ENCODE data around the gene NUDT16L1. TPM values are rescaled to one million over a fixed set of nuclear protein-coding genes. Genes with fewer than 3 reads are reported as not detected.

Gene NUDT16L1
- total RNA-seq, 1 donor from 2014 or later = 36.1 TPM

- no peak overlapping the region for H3K4me3 Mint-ChIP-seq
Observed at GRCh38 chr16:4744555-4745273, 51.4 kb downstream of the NUDT16L1 start.

DNA sequence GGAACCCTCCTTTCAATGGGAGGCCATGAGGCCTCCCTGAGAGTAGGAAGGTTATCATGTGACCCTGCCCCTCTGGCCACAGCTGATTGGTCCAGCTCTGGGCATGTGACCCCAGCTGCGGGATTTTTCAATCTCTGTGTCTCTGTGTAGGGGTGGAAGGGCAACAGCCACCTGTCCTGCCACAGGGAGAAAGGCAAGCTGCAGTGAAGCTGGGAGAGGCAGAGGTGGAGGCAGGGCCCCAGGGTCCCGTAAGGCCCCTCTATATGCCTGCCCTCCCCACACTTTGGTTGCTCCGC is 51.9 kb downstream of the NUDT16L1 start:
- Mint-ChIP-seq H3K4me1 (peaks cover 15% of the 10 kb centered on the region), H3K9me3 (no peaks in the 10 kb centered on the region), H3K4me3 (no peak overlapping the region), H3K36me3 (ENCODE audit: low read depth) (no peaks in the 10 kb centered on the region), H3K27me3 (no peaks in the 10 kb centered on the region), H3K27ac (no peak overlapping the region)
- intact Hi-C loops (cut with micrococcal nuclease) = no loop called here
- no peak for DNase-seq

More at GRCh38 chr16:4744555-4745273, 51.4 kb downstream of the NUDT16L1 start:
- Mint-ChIP-seq H3K27me3 (no peaks in the 10 kb centered on the region), H3K27ac (no peak overlapping the region), H3K4me1 (peaks cover 15% of the 10 kb centered on the region), H3K36me3 (ENCODE audit: low read depth) (no peaks in the 10 kb centered on the region), H3K9me3 (no peaks in the 10 kb centered on the region)
- intact Hi-C loops (cut with micrococcal nuclease) = no loop called here
- DNase-seq = no peak

Other genes starting within 250 kb of the NUDT16L1 start
- gene NMRAL1, start 218.9 kb upstream of the NUDT16L1 start, total RNA-seq = 32.2 and 34.5 TPM in 2 replicates
- gene HMOX2, start 217.2 kb upstream of the NUDT16L1 start, total RNA-seq = 64.3 and 70.0 TPM in 2 replicates
- gene CDIP1, start 154.8 kb upstream of the NUDT16L1 start, total RNA-seq = 49.4 and 55.2 TPM in 2 replicates
- gene C16orf96, start 137.2 kb upstream of the NUDT16L1 start, total RNA-seq = not detected in 2 replicates
- gene UBALD1, start 78.7 kb upstream of the NUDT16L1 start, total RNA-seq = 17.2 and 20.5 TPM in 2 replicates
- gene MGRN1, start 68.7 kb upstream of the NUDT16L1 start, total RNA-seq = 103 and 108 TPM in 2 replicates
- 21.8 and 22.3 TPM in 2 replicates for gene ANKS3, start 40.7 kb downstream of the NUDT16L1 start, total RNA-seq
- not detected in 2 replicates for gene DNAAF8, start 41.0 kb downstream of the NUDT16L1 start, total RNA-seq
- gene ZNF500, start 73.6 kb downstream of the NUDT16L1 start, total RNA-seq = 15.0 and 16.1 TPM in 2 replicates
- not detected in 2 replicates for gene SEPTIN12, start 94.8 kb downstream of the NUDT16L1 start, total RNA-seq
- not detected in 2 replicates for gene SMIM22, start 101.8 kb downstream of the NUDT16L1 start, total RNA-seq
- gene ROGDI, start 109.1 kb downstream of the NUDT16L1 start, total RNA-seq = 3.8 and 4.4 TPM in 2 replicates
- gene GLYR1, start 153.7 kb downstream of the NUDT16L1 start, total RNA-seq = 109 and 119 TPM in 2 replicates
- gene UBN1, start 153.9 kb downstream of the NUDT16L1 start, total RNA-seq = 36.5 and 36.9 TPM in 2 replicates
- not detected in 2 replicates for gene PPL, start 243.6 kb downstream of the NUDT16L1 start, total RNA-seq